ENCODE data around the gene PVALB.
"Not testable (repeated sequence)": the region's sequence is repeated elsewhere in the genome, so short reads cannot be mapped to it uniquely, and the experiment has no call there.

PVALB gene

DNA sequence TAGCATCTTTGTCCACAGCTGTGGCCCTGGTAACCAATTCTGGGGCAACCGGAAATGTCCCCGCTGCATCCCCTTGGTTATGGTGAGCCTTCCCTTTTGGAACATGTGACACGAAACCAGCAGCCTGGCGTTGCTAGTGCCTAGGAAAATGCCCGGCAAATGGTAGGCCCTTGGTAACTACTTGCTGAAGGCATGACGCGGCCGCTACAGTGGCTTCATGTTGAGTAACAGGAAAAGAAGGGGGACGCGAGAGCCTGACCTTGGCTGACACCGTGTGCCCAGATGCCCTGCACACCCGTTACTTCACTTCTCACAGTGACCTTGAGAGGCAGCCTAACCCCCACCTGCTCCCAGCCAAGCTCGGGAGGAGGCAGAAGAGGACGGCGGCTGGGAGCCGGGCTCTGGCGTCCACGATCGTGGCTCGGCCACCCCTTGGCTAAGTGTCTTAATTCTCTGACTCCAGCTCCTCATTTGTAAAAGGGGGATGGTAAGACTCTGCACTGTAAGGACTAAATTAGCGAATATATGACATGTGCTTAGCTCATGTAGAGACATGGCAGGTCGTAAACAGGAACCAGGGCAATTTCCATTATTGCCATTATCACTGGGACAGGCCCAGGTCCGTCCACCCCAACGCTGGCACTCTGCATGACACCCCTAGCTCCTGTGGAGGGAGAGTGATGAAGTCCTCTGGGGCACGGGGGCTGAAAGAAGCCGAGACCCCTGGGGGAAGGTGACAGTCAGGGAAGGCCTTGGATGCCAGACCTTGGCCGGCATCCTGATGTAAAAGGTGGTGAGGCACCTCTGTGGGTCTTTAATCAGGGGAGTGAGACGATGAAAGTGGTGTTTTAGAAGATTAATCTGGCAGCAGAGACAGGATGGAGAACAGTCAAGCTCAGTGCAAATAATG is 59.8 kb downstream of the PVALB start:
- DNase-seq (ENCODE audit: low read depth in 2 of 2) = no peak

DNA sequence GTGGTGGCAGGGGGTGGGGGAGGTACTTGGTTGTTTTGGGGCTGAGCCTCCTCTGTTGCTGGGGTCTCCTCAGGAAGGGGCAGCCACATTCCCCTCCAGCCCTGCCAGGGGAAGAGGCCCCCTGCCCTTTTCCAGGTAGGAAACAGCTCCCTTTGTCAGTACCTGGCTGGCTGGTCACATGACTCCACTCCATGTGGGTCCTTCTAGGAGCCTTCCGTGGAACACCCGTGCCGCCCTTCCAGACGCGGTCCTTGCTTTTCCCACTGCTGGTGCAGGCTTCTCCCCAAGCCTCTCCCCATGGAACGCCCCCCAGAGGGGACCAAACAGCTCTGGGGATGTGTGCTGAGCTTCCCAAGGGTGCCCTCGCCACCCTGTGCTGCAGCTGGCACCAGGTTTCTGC is 60.8 kb downstream of the PVALB start:
- no peak for DNase-seq (ENCODE audit: low read depth in 2 of 2)

DNA sequence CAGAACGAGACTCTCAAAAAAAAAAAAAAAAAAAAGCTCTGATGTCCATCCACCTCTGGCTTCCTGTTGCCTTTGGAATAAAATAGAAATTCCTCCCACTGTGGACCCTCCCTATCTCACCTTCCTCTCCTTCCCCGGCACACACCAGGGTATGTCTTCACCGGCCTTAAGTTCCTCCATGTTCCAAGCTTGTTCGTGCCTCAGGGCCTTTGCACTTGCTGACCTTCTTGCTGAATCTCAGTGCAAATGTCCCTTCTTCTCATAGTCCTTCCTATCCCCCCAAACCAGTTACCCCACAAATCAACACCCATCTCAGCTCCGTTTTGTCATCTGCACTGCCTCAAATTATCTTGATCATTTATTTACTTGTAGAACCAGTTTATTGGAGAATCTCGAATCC is 61.5 kb downstream of the PVALB start:
- DNase-seq (ENCODE audit: low read depth in 2 of 2) = no peak

DNA sequence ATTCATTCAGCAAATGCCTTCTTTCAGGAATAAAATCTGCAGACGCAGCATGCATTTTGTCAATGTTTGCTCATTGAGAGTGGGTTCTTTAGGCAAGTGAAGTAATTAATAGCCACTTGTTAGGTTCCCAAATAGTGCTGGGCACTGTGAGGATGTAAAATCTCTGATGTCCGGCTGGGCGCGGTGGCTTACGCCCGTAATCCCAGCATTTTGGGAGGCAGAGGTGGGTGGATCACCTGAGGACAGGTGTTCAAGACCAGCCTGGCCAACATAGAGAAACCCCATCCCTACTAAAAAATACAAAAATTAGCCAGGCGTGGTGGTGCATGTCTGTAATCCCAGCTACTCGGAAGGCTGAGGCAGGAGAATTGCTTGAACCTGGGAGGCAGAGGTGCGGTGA is 62.0 kb downstream of the PVALB start:
- DNase-seq (ENCODE audit: low read depth in 2 of 2) = not testable (repeated sequence)

DNA sequence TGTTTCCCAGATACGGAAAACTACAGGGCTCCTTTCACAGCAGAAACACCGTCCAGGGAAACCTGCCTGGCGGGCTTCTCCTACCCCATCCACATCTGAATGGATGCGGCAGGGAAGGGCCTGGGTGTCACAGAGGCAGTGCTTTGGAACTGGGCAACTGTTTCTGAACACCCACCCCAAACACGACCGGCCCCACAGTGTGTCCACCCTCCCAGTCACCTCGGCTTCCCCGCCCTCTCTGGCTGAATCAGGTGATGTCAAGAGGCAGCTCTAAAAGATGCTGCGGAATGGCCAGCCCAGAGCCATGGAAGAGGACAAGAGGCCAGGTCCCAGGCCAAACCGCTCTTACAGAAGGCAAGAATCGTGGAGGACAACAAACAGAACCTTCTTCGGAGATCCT is 62.9 kb downstream of the PVALB start:
- DNase-seq (ENCODE audit: low read depth in 2 of 2) = no peak

DNA sequence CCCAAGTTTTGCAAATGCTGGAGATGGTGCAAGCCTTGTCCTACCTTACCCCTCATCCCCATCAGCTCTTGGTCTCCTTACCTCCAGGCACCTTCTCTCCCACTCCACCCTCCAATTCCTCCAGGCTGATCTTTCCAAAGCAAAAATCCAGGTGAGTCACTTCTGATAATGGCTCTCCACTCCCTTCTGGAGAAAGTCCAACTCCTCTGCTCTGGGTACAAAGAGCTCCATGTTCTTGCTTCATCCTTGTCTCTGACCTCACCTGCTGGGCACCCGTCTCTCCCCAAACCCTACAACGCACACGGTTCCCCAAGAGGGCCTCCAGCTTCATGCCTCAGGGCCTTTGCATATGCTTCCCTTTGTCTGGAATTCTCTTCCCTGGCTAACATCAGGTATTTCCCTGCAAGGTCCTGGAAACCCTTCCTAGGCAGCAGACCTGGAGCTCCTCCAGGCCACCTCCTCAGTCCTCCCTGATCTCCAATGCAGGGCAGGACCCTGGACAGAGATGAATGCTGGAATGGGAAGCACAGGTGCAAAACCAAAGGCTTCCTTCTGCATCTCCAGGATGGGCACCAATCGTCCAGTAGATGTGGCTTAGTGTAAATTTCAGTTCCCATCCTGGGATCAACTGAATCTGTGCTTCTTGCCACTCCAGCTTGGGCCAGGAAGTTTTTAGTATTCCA is 63.6 kb downstream of the PVALB start:
- no peak for DNase-seq (ENCODE audit: low read depth in 2 of 2)
